GM12878 (cell line): ENCODE measurements around the gene MEIOC.

Source experiments
- CREB1 ChIP-seq: IDR thresholded peaks from 2 replicates; pipeline ENCODE4 v1.6.1; 2012; ENCODE audit warnings: low read depth, mild to moderate bottlenecking, inconsistent platforms
- MAX ChIP-seq: IDR thresholded peaks from 2 replicates; pipeline ENCODE4 v1.6.1; 2012; ENCODE audit warnings: low read depth, low read length, improper control_type of control experiment
- MEF2B ChIP-seq: fragments of 450-650 bp; IDR thresholded peaks from 2 replicates; pipeline ENCODE4 v1.6.1; 2018; ENCODE audit warnings: mild to moderate bottlenecking, moderate library complexity; ENCODE audit not compliant: partially characterized antibody, poor library complexity, severe bottlenecking
- PBX3 ChIP-seq: IDR thresholded peaks from 2 replicates; pipeline ENCODE4 v1.6.1; 2011; ENCODE audit warnings: mild to moderate bottlenecking, low read depth, low read length, moderate library complexity; ENCODE audit not compliant: insufficient replicate concordance
- POLR2A ChIP-seq: IDR thresholded peaks from 2 replicates; pipeline ENCODE4 v1.6.1; 2011; ENCODE audit warnings: low read depth, mild to moderate bottlenecking, low read length

- no peak for TF ChIP-seq MAX
- TF ChIP-seq MEF2B, result no peak
- no peak for TF ChIP-seq POLR2A
- no peak for TF ChIP-seq PBX3
- TF ChIP-seq CREB1, result no peak
Measured at GRCh38 chr17:44636562-44636961, 19.7 kb upstream of the MEIOC start.
